PC-9 (cell line): ENCODE measurements around the gene CCDC85C. TPM values are rescaled to one million over a fixed set of nuclear protein-coding genes. Genes with fewer than 3 reads are reported as not detected.

ENCODE experiments used
- BruUV-seq: library from RNA; stranded (reverse); fragments of 400-500 nt; replicated peaks from 2 replicates; lab custom pipeline; 2021; lab: Mats Ljungman, UMichigan
- CTCF ChIA-PET: fragments of 300-600 bp; sonication (Branson Sonifier 250); formaldehyde crosslinking; loops from one replicate; lab custom pipeline; 2022; ENCODE audit warnings: antibody characterized with exemption; lab: Charles Lee
- POLR2A ChIA-PET: fragments of 300-600 bp; sonication (Branson Sonifier 250); formaldehyde crosslinking; loops from one replicate; lab custom pipeline; 2022; ENCODE audit warnings: antibody characterized with exemption; ENCODE audit not compliant: unreplicated experiment; lab: Charles Lee
- DNase-seq, 2 experiments: peaks; one replicate each; pipeline versions ENCODE4 v3.0.0 to v3.0.0-alpha.2; 2015 to 2022; ENCODE audit warnings: mixed read lengths in 1 of 2
- H2AFZ ChIP-seq: fragments of 200-600 bp; sonication (generic); 2 replicates; pipeline ENCODE4 v1.8.1; 2017; ENCODE audit warnings: antibody characterized with exemption
- H3F3A ChIP-seq: fragments of 200-600 bp; sonication (generic); 2 replicates; pipeline ENCODE4 v1.8.1; 2017; ENCODE audit warnings: antibody characterized with exemption, mild to moderate bottlenecking, low read depth; ENCODE audit not compliant: insufficient read depth
- H3K27ac ChIP-seq: fragments of 200-600 bp; sonication (generic); 2 replicates; pipeline ENCODE4 v1.6.1; 2016; ENCODE audit warnings: mixed run types
- H3K27me3 ChIP-seq: fragments of 200-600 bp; sonication (generic); 2 replicates; pipeline ENCODE4 v1.6.1; 2016; ENCODE audit warnings: low read depth, mixed run types; ENCODE audit not compliant: insufficient read depth
- H3K36me3 ChIP-seq: fragments of 200-600 bp; sonication (generic); 2 replicates; pipeline ENCODE4 v1.6.1; 2016; ENCODE audit warnings: low read depth, mixed run types
- H3K4me1 ChIP-seq: fragments of 200-600 bp; sonication (generic); replicated peaks from 2 replicates; pipeline ENCODE4 v1.6.1; 2016; ENCODE audit warnings: mixed run types; ENCODE audit not compliant: insufficient read depth
- H3K4me2 ChIP-seq: fragments of 200-600 bp; sonication (generic); 2 replicates; pipeline ENCODE4 v1.6.1; 2017; ENCODE audit warnings: mixed run types
- H3K4me3 ChIP-seq: fragments of 200-600 bp; sonication (generic); 2 replicates; pipeline ENCODE4 v1.6.1; 2016; ENCODE audit warnings: mixed run types
- H3K79me2 ChIP-seq: fragments of 200-600 bp; sonication (generic); 2 replicates; pipeline ENCODE4 v1.6.1; 2017; ENCODE audit warnings: low read depth, mixed run types
- H3K9me2 ChIP-seq: fragments of 200-600 bp; sonication (generic); 2 replicates; pipeline ENCODE4 v1.8.1; 2017; ENCODE audit warnings: mild to moderate bottlenecking; ENCODE audit not compliant: insufficient read depth
- H3K9me3 ChIP-seq: fragments of 200-600 bp; sonication (generic); 2 replicates; pipeline ENCODE4 v1.8.1; 2016; ENCODE audit warnings: low read depth; ENCODE audit not compliant: insufficient read depth
- H4K20me1 ChIP-seq: fragments of 200-600 bp; sonication (generic); 2 replicates; pipeline ENCODE4 v1.8.1; 2017; ENCODE audit not compliant: insufficient read depth
- CTCF ChIP-seq: fragments of 200-600 bp; sonication (generic); conservative IDR thresholded peaks from 2 replicates; pipeline ENCODE4 v1.6.1; 2017; ENCODE audit warnings: mixed run types, antibody characterized with exemption, mild to moderate bottlenecking, moderate library complexity
- EZH2 ChIP-seq: fragments of 200-600 bp; sonication (generic); IDR thresholded peaks from 2 replicates; pipeline ENCODE4 v1.8.0; 2017; ENCODE audit warnings: antibody characterized with exemption, low read depth
- intact Hi-C: fragments of 100-400 bp; cut with micrococcal nuclease; formaldehyde crosslinking; loops from one replicate; pipeline ENCODE4 v1.10.0; 2022; ENCODE audit not compliant: unreplicated experiment
- total RNA-seq: library from RNA; stranded (reverse); gene quantifications from 2 replicates; pipeline ENCODE4 v1.2.3, GENCODE V29; 2021

Gene CCDC85C
- total RNA-seq, 1 experiment from 2014 or later, result 21.2 TPM

DNA sequence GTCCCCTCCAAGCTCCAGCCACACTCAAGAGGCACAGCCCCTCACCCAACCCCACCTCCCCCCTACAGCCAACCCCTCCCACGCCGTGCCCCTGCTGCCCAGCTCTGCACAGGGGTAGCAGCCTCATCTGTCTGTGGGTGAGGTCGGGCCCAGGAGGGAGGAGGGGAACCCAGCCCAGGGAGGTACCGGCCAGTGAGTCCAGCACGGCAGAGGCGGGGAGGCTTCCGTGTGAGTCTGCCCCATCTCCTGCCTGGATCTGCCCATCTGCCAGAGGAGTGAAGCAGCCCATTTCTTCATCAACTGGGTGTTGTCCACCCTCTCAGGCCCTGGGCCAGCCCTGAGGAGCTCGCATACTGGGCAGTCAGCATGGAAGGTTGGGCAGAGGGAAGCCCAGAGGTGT, 68.6 kb downstream of the CCDC85C start:
- Histone ChIP-seq H3K9me2 (no peaks in the 10 kb centered on the region), H3K27me3 (no peaks in the 10 kb centered on the region), H4K20me1 (no peaks in the 10 kb centered on the region), H3F3A (no peaks in the 10 kb centered on the region), H3K4me2 (no peak overlapping the region), H3K9me3 (no peaks in the 10 kb centered on the region), H3K4me3 (no peak overlapping the region), H3K27ac (no peak overlapping the region), H2AFZ (no peak overlapping the region), H3K36me3 (no peaks in the 10 kb centered on the region), H3K4me1 (0 out of 2 replicates have a peak, but pooled peaks cover 9% of the 10 kb centered on the region), H3K79me2 (no peaks in the 10 kb centered on the region)
- POLR2A ChIA-PET, result no interaction called here
- intact Hi-C loops, result no loop called here
- CTCF ChIA-PET, result no interaction called here
- TF ChIP-seq CTCF (no peak), EZH2 (no peak)
- no TSS peak for BruUV-seq
- DNase-seq, result no peak

- DNase-seq, result no peak
- no TSS peak for BruUV-seq
- 0 out of 2 replicates have a peak, but pooled peaks cover 9% of the 10 kb centered on the region for H3K4me1 ChIP-seq
These were observed 69.1 kb downstream of the CCDC85C start for GRCh38 chr14:99534863-99535262.

GRCh38 chr14:99534333-99534732, 69.7 kb downstream of the CCDC85C start:
- intact Hi-C loops, result no loop called here
- POLR2A ChIA-PET, result no interaction called here
- no peaks in the 10 kb centered on the region for H4K20me1 ChIP-seq
- no peak for DNase-seq
- TF ChIP-seq CTCF, result no peak
- no peak for TF ChIP-seq EZH2
- H3K27me3 ChIP-seq, result no peaks in the 10 kb centered on the region
- H3K27ac ChIP-seq, result no peak overlapping the region
- H3K4me2 ChIP-seq, result no peak overlapping the region
- H3K4me3 ChIP-seq, result no peak overlapping the region
- no peaks in the 10 kb centered on the region for H3K79me2 ChIP-seq
- H3K4me1 ChIP-seq, result 0 out of 2 replicates have a peak, but pooled peaks cover 9% of the 10 kb centered on the region
- CTCF ChIA-PET, result no interaction called here
- no TSS peak for BruUV-seq
- no peaks in the 10 kb centered on the region for H3K9me2 ChIP-seq
- H3K36me3 ChIP-seq, result no peaks in the 10 kb centered on the region
- no peaks in the 10 kb centered on the region for H3F3A ChIP-seq
- H3K9me3 ChIP-seq, result no peaks in the 10 kb centered on the region
- H2AFZ ChIP-seq, result no peak overlapping the region

More at GRCh38 chr14:99534863-99535262, 69.1 kb downstream of the CCDC85C start:
- H3K27me3 ChIP-seq, result no peaks in the 10 kb centered on the region
- H3F3A ChIP-seq, result no peaks in the 10 kb centered on the region
- POLR2A ChIA-PET, result no interaction called here
- H3K9me3 ChIP-seq, result no peaks in the 10 kb centered on the region
- H3K9me2 ChIP-seq, result no peaks in the 10 kb centered on the region
- no peaks in the 10 kb centered on the region for H3K79me2 ChIP-seq
- H3K36me3 ChIP-seq, result no peaks in the 10 kb centered on the region
- H3K4me2 ChIP-seq, result no peak overlapping the region
- no peak overlapping the region for H3K4me3 ChIP-seq
- no peak overlapping the region for H3K27ac ChIP-seq
- intact Hi-C loops, result no loop called here
- CTCF ChIA-PET, result interaction anchor here (0.6 kb wide), 1 partner anchor 351 kb away, joined by 5 read pairs; no protein-coding TSS in a partner anchor
- H4K20me1 ChIP-seq, result no peaks in the 10 kb centered on the region
- TF ChIP-seq CTCF (no peak), EZH2 (no peak)
- no peak overlapping the region for H2AFZ ChIP-seq
